Neural cell (in vitro differentiated cells): ENCODE data around the gene EMC6. TPM values are rescaled to one million over a fixed set of nuclear protein-coding genes. Genes with fewer than 3 reads are reported as not detected.

Experiments
- H2AFZ ChIP-seq: fragments of 200-600, 300-800 bp; sonication (generic), shearing (Covaris generic); 2 replicates; pipeline ENCODE4 v1.6.0; 2014; ENCODE audit warnings: low read depth, mild to moderate bottlenecking, antibody characterized with exemption, low read length, moderate library complexity
- H3F3A ChIP-seq: fragments of 200-600 bp; shearing (Covaris generic); 2 replicates; pipeline ENCODE4 v1.6.1; 2016; ENCODE audit warnings: mild to moderate bottlenecking, moderate library complexity, mixed read lengths, antibody characterized with exemption, low read length; ENCODE audit not compliant: insufficient read depth, poor library complexity, severe bottlenecking
- H3K27ac ChIP-seq: fragments of 200-600, 300-800 bp; sonication (generic), shearing (Covaris generic); 2 replicates; pipeline ENCODE4 v1.5.1; 2014; ENCODE audit warnings: mild to moderate bottlenecking, low read length, moderate library complexity
- H3K27me3 ChIP-seq: fragments of 300-800, 200-600 bp; sonication (generic), shearing (Covaris generic); 2 replicates; pipeline ENCODE4 v1.6.0; 2014; ENCODE audit warnings: mild to moderate bottlenecking, low read depth, low read length, moderate library complexity; ENCODE audit not compliant: insufficient read depth
- H3K36me3 ChIP-seq: fragments of 300-800, 200-600 bp; sonication (generic), shearing (Covaris generic); 2 replicates; pipeline ENCODE4 v1.5.1; 2014; ENCODE audit warnings: mild to moderate bottlenecking, antibody characterized with exemption, low read length, moderate library complexity; ENCODE audit not compliant: insufficient read depth
- H3K4me2 ChIP-seq: fragments of 300-800, 200-600 bp; sonication (generic), shearing (Covaris generic); 2 replicates; pipeline ENCODE4 v1.6.0; 2014; ENCODE audit warnings: mild to moderate bottlenecking, low read length
- H3K4me3 ChIP-seq: fragments of 300-800, 200-600 bp; sonication (generic), shearing (Covaris generic); 2 replicates; pipeline ENCODE4 v1.5.1; 2014; ENCODE audit warnings: mild to moderate bottlenecking, low read length, moderate library complexity
- H3K79me2 ChIP-seq: fragments of 200-600 bp; shearing (Covaris generic); replicated peaks from 2 replicates; pipeline ENCODE4 v1.6.0; 2014; ENCODE audit warnings: mild to moderate bottlenecking, low read length, moderate library complexity; ENCODE audit not compliant: insufficient read depth
- H3K9ac ChIP-seq: fragments of 300-800, 200-600 bp; sonication (generic), shearing (Covaris generic); 2 replicates; pipeline ENCODE4 v1.6.1; 2016; ENCODE audit warnings: mild to moderate bottlenecking, low read length, mixed read lengths
- H3K9me2 ChIP-seq: fragments of 200-600 bp; shearing (Covaris generic); 2 replicates; pipeline ENCODE4 v1.6.1; 2016; ENCODE audit warnings: mild to moderate bottlenecking, low read length, mixed read lengths; ENCODE audit not compliant: insufficient read depth
- H3K9me3 ChIP-seq: fragments of 200-600, 300-800 bp; sonication (generic), shearing (Covaris generic); 2 replicates; pipeline ENCODE4 v1.6.1; 2016; ENCODE audit warnings: mild to moderate bottlenecking, mixed run types, low read length, moderate library complexity, mixed read lengths
- H4K20me1 ChIP-seq: fragments of 200-600 bp; shearing (Covaris generic); 2 replicates; pipeline ENCODE4 v1.6.1; 2016; ENCODE audit warnings: mild to moderate bottlenecking, mixed run types; ENCODE audit not compliant: insufficient read depth
- CTCF ChIP-seq: fragments of 450-650 bp; IDR thresholded peaks from 2 replicates; pipeline ENCODE4 v1.5.1; 2014; ENCODE audit warnings: antibody characterized with exemption, mild to moderate bottlenecking, moderate library complexity; ENCODE audit not compliant: poor library complexity, severe bottlenecking
- EP300 ChIP-seq: fragments of 450-650 bp; conservative IDR thresholded peaks from 2 replicates; pipeline ENCODE4 v1.6.1; 2014; ENCODE audit warnings: antibody characterized with exemption, mild to moderate bottlenecking, moderate library complexity; ENCODE audit not compliant: poor library complexity, severe bottlenecking
- EZH2 ChIP-seq: fragments of 200-600, 300-800 bp; shearing (Covaris generic), sonication (generic); IDR thresholded peaks from 2 replicates; pipeline ENCODE4 v1.6.1; 2014; ENCODE audit warnings: antibody characterized with exemption, low read length, borderline replicate concordance, mild to moderate bottlenecking; ENCODE audit not compliant: insufficient read depth, poor library complexity, severe bottlenecking
- MXI1 ChIP-seq: fragments of 450-650 bp; conservative IDR thresholded peaks from 2 replicates; pipeline ENCODE4 v1.6.1; 2014; ENCODE audit warnings: antibody characterized with exemption, mild to moderate bottlenecking; ENCODE audit not compliant: poor library complexity, severe bottlenecking
- POLR2AphosphoS5 ChIP-seq: IDR thresholded peaks from 2 replicates; pipeline ENCODE4 v1.6.1; 2012
- RAD21 ChIP-seq: fragments of 450-650 bp; conservative IDR thresholded peaks from 2 replicates; pipeline ENCODE4 v1.6.1; 2014; ENCODE audit warnings: antibody characterized with exemption, mild to moderate bottlenecking, moderate library complexity
- REST ChIP-seq: IDR thresholded peaks from 2 replicates; pipeline ENCODE4 v1.6.1; 2012; ENCODE audit warnings: borderline replicate concordance
- SMC3 ChIP-seq: fragments of 450-650 bp; conservative IDR thresholded peaks from 2 replicates; pipeline ENCODE4 v1.6.1; 2014; ENCODE audit warnings: antibody characterized with exemption, mild to moderate bottlenecking, moderate library complexity; ENCODE audit not compliant: poor library complexity
- TAF1 ChIP-seq: IDR thresholded peaks from 2 replicates; pipeline ENCODE4 v1.6.1; 2012; ENCODE audit warnings: low read depth
- polyA plus RNA-seq: library from polyadenylated mRNA; depleted of rRNA; stranded (reverse); fragments of >200 nt; gene quantifications from 2 replicates; pipeline ENCODE4 v1.2.3, GENCODE V29; 2014

EMC6 gene
- polyA plus RNA-seq, 1 donor from 2014 or later, result 61.7 TPM

GRCh38 chr17:3666516-3666915 lies 2.1 kb upstream of the EMC6 start:
- Histone ChIP-seq H3K27ac (no peak overlapping the region), H3K9ac (no peak overlapping the region), H3K36me3 (no peaks in the 10 kb centered on the region), H3K79me2 (peaks cover 30% of the 10 kb centered on the region), H3F3A (no peaks in the 10 kb centered on the region), H2AFZ (no peak overlapping the region), H3K27me3 (no peaks in the 10 kb centered on the region), H3K9me2 (no peaks in the 10 kb centered on the region), H3K9me3 (no peaks in the 10 kb centered on the region), H3K4me2 (no peak overlapping the region), H4K20me1 (no peaks in the 10 kb centered on the region), H3K4me3 (peak overlapping the region; percentile 100)
- TF ChIP-seq TAF1 (no peak), MXI1 (no peak), CTCF (no peak), RAD21 (no peak)

- H4K20me1 ChIP-seq, result no peaks in the 10 kb centered on the region
- peak overlapping the region; percentile 90 for H2AFZ ChIP-seq
Measured at GRCh38 chr17:3667366-3668278, 990 bp upstream of the EMC6 start.

More at GRCh38 chr17:3667366-3668278, 990 bp upstream of the EMC6 start:
- Histone ChIP-seq H3K9ac (peak overlapping the region; percentile 97), H3K27ac (peak overlapping the region; percentile 93), H3F3A (no peaks in the 10 kb centered on the region), H3K9me3 (no peaks in the 10 kb centered on the region), H3K4me3 (peak overlapping the region; percentile 100), H3K79me2 (peaks cover 30% of the 10 kb centered on the region), H3K9me2 (no peaks in the 10 kb centered on the region), H3K36me3 (no peaks in the 10 kb centered on the region), H3K4me2 (peak overlapping the region; percentile 92), H3K27me3 (no peaks in the 10 kb centered on the region)
- peak; percentile 6 for TF ChIP-seq RAD21
- TF ChIP-seq EZH2, result no peak
- no peak for TF ChIP-seq EP300
- TF ChIP-seq POLR2AphosphoS5, result no peak
- TF ChIP-seq SMC3, result peak; percentile 29
- no peak for TF ChIP-seq MXI1
- TF ChIP-seq REST, result peak; percentile 16
- no peak for TF ChIP-seq TAF1
- TF ChIP-seq CTCF, result peak; percentile 23
